GM12875 (cell line): ENCODE measurements around the gene ZFHX3.

Experiments used
- H3K4me3 ChIP-seq: one replicate; pipeline ENCODE4 v1.5.1; 2011; ENCODE audit warnings: low read depth, low read length, control low read depth
- CTCF ChIP-seq: IDR thresholded peaks from 2 replicates; pipeline ENCODE4 v1.5.1; 2011; ENCODE audit warnings: low read depth, mild to moderate bottlenecking, control low read depth, inconsistent platforms, low read length, moderate library complexity, borderline replicate concordance; ENCODE audit not compliant: insufficient read depth

The ZFHX3 gene, protein sequence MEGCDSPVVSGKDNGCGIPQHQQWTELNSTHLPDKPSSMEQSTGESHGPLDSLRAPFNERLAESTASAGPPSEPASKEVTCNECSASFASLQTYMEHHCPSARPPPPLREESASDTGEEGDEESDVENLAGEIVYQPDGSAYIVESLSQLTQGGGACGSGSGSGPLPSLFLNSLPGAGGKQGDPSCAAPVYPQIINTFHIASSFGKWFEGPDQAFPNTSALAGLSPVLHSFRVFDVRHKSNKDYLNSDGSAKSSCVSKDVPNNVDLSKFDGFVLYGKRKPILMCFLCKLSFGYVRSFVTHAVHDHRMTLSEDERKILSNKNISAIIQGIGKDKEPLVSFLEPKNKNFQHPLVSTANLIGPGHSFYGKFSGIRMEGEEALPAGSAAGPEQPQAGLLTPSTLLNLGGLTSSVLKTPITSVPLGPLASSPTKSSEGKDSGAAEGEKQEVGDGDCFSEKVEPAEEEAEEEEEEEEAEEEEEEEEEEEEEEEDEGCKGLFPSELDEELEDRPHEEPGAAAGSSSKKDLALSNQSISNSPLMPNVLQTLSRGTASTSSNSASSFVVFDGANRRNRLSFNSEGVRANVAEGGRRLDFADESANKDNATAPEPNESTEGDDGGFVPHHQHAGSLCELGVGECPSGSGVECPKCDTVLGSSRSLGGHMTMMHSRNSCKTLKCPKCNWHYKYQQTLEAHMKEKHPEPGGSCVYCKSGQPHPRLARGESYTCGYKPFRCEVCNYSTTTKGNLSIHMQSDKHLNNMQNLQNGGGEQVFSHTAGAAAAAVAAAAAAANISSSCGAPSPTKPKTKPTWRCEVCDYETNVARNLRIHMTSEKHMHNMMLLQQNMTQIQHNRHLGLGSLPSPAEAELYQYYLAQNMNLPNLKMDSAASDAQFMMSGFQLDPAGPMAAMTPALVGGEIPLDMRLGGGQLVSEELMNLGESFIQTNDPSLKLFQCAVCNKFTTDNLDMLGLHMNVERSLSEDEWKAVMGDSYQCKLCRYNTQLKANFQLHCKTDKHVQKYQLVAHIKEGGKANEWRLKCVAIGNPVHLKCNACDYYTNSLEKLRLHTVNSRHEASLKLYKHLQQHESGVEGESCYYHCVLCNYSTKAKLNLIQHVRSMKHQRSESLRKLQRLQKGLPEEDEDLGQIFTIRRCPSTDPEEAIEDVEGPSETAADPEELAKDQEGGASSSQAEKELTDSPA (N-terminal part only)

GRCh38 chr16:73047536-73048291 lies at the start of gene ZFHX3:
Gene ZFHX3, minus strand, starts transcription at chr16:73048128. Its CDS starts 87,983 bp downstream, at chr16:72960145.
- TF ChIP-seq CTCF: peak; percentile 35
- peak within 1 kb of the TSS; percentile 69 for H3K4me3 ChIP-seq

GRCh38 chr16:73096510-73096909 lies 48.6 kb upstream of the ZFHX3 start:
- TF ChIP-seq CTCF: no peak
- H3K4me3 ChIP-seq: no peak overlapping the region

- H3K4me3 ChIP-seq: no peak overlapping the region
- no peak for TF ChIP-seq CTCF
Measured at GRCh38 chr16:73095885-73096421, 48.0 kb upstream of the ZFHX3 start.

GRCh38 chr16:73095142-73095820 lies 47.4 kb upstream of the ZFHX3 start:
- no peak for TF ChIP-seq CTCF
- H3K4me3 ChIP-seq: no peak overlapping the region

GRCh38 chr16:73094371-73094770 lies 46.4 kb upstream of the ZFHX3 start:
- TF ChIP-seq CTCF: no peak

More at GRCh38 chr16:73094371-73094770, 46.4 kb upstream of the ZFHX3 start:
- H3K4me3 ChIP-seq: no peak overlapping the region
